Endothelial cell of umbilical vein (primary cell): ENCODE data around the gene CACNA1E. TPM values are rescaled to one million over a fixed set of nuclear protein-coding genes. Genes with fewer than 3 reads are reported as not detected.

Experiments used
- BruUV-seq: library from RNA; stranded (reverse); fragments of 400-500 nt; replicated peaks from 2 replicates; lab custom pipeline; 2021; lab: Mats Ljungman, UMichigan
- CTCF ChIA-PET: fragments of 300-600, 350-600 bp; sonication (Branson Sonifier 250); formaldehyde crosslinking; loops from one replicate; lab custom pipeline; 2021; ENCODE audit warnings: antibody characterized with exemption, inconsistent platforms; lab: Charles Lee
- POLR2A ChIA-PET: fragments of 300-600, 350-600 bp; sonication (Branson Sonifier 250); formaldehyde crosslinking; loops from one replicate; lab custom pipeline; 2021; ENCODE audit warnings: antibody characterized with exemption, inconsistent platforms; lab: Charles Lee
- DNase-seq: peaks from one replicate; pipeline ENCODE4 v3.0.0-alpha.2; 2011; ENCODE audit warnings: low read depth, low spot score
- FAIRE-seq: peaks from 2 replicates; lab custom pipeline; 2011; peaks lifted over from hg19 to GRCh38; lab: Jason Lieb, UNC
- H2AFZ ChIP-seq: 2 replicates; pipeline ENCODE4 v1.6.0; 2012; ENCODE audit warnings: low read depth, low read length, control low read depth, inconsistent platforms
- H3K27ac ChIP-seq: 2 replicates; pipeline ENCODE4 v1.5.1; 2011; ENCODE audit warnings: low read depth, mild to moderate bottlenecking, control low read depth, low read length, moderate library complexity; ENCODE audit not compliant: insufficient read depth
- H3K27me3 ChIP-seq, 2 experiments: 2 replicates each; pipeline versions ENCODE4 v1.6.0 to v1.6.1; 2011; ENCODE audit warnings: low read length in 2 of 2, mixed read lengths in 1 of 2; ENCODE audit not compliant: control insufficient read depth in 2 of 2, insufficient read depth in 2 of 2
- H3K36me3 ChIP-seq, 2 experiments: 2 replicates in 1 of 2; 3 replicates in 1 of 2; pipeline ENCODE4 v1.5.1; 2011; ENCODE audit warnings: low read length in 2 of 2, mild to moderate bottlenecking in 1 of 2, moderate library complexity in 1 of 2; ENCODE audit not compliant: control insufficient read depth in 2 of 2, insufficient read depth in 2 of 2; ENCODE audit errors: extremely low read depth in 1 of 2
- H3K4me1 ChIP-seq: 3 replicates; pipeline ENCODE4 v1.5.1; 2011; ENCODE audit warnings: mild to moderate bottlenecking, low read length; ENCODE audit not compliant: control insufficient read depth, insufficient read depth; ENCODE audit errors: extremely low read depth
- H3K4me2 ChIP-seq: 2 replicates; pipeline ENCODE4 v1.6.1; 2011; ENCODE audit warnings: low read length, control low read depth, mixed read lengths; ENCODE audit not compliant: insufficient read depth
- H3K4me3 ChIP-seq, 3 experiments: fragments of 200-600 bp in 1 of 3; sonication (generic), shearing (Covaris generic) in 1 of 3; replicated peaks in 1 of 3; 2 replicates each; pipeline ENCODE4 v1.5.1; 2011 to 2016; ENCODE audit warnings: control low read depth in 3 of 3, low read length in 3 of 3, mild to moderate bottlenecking in 2 of 3, inconsistent platforms in 1 of 3, low read depth in 1 of 3, moderate library complexity in 1 of 3; ENCODE audit not compliant: insufficient read depth in 1 of 3
- H3K79me2 ChIP-seq: 2 replicates; pipeline ENCODE4 v1.6.0; 2012; ENCODE audit warnings: low read length, inconsistent platforms; ENCODE audit not compliant: control insufficient read depth, insufficient read depth
- H3K9ac ChIP-seq: replicated peaks from 2 replicates; pipeline ENCODE3; 2011; ENCODE audit warnings: low read length, control low read depth; ENCODE audit not compliant: insufficient read depth; ENCODE audit errors: extremely low read depth
- H3K9me1 ChIP-seq: replicated peaks from 3 replicates; pipeline ENCODE4 v1.6.0; 2011; ENCODE audit warnings: mild to moderate bottlenecking, low read length; ENCODE audit not compliant: control insufficient read depth, insufficient read depth; ENCODE audit errors: extremely low read depth
- H3K9me3 ChIP-seq: replicated peaks from 2 replicates; pipeline ENCODE4 v1.5.1; 2012; ENCODE audit warnings: low read length, inconsistent platforms; ENCODE audit not compliant: control insufficient read depth, insufficient read depth
- H4K20me1 ChIP-seq: replicated peaks from 2 replicates; pipeline ENCODE3; 2011; ENCODE audit warnings: mild to moderate bottlenecking, low read length; ENCODE audit not compliant: control insufficient read depth, insufficient read depth; ENCODE audit errors: extremely low read depth
- CTCF ChIP-seq, 2 donors: IDR thresholded peaks; 1 replicate in 1 of 2; 2 replicates in 1 of 2; pipeline ENCODE4 v1.5.1; 2011; ENCODE audit warnings: low read length in 2 of 2, mild to moderate bottlenecking in 2 of 2, moderate library complexity in 2 of 2, control low read depth in 1 of 2, inconsistent platforms in 1 of 2, low read depth in 1 of 2; ENCODE audit not compliant: insufficient read depth in 1 of 2; ENCODE audit errors: extremely low read depth in 1 of 2
- EZH2 ChIP-seq: IDR thresholded peaks from 2 replicates; pipeline ENCODE4 v1.6.1; 2012; ENCODE audit warnings: borderline replicate concordance, low read depth, mild to moderate bottlenecking, moderate library complexity, low read length, inconsistent platforms; ENCODE audit not compliant: severe bottlenecking
- FOS ChIP-seq: IDR thresholded peaks from 2 replicates; pipeline ENCODE4 v1.6.1; 2011; ENCODE audit warnings: mild to moderate bottlenecking, low read length, moderate library complexity, borderline replicate concordance; ENCODE audit not compliant: insufficient read depth
- GATA2 ChIP-seq: IDR thresholded peaks from 2 replicates; pipeline ENCODE4 v1.7.0; 2011; ENCODE audit warnings: low read depth, mild to moderate bottlenecking, moderate library complexity, mixed read lengths, low read length; ENCODE audit not compliant: insufficient read length, insufficient read depth
- JUN ChIP-seq: IDR thresholded peaks from 2 replicates; pipeline ENCODE4 v1.6.1; 2011; ENCODE audit warnings: borderline replicate concordance, low read depth; ENCODE audit not compliant: insufficient read length, insufficient read depth
- MAX ChIP-seq: IDR thresholded peaks from 2 replicates; pipeline ENCODE4 v1.6.1; 2011; ENCODE audit not compliant: insufficient read depth, insufficient read length
- MYC ChIP-seq: IDR thresholded peaks from one replicate; pipeline ENCODE4 v1.6.1; 2011; ENCODE audit warnings: mild to moderate bottlenecking, low read depth, low read length
- POLR2A ChIP-seq: IDR thresholded peaks from 2 replicates; pipeline ENCODE4 v1.6.1; 2012; ENCODE audit warnings: low read depth, mild to moderate bottlenecking, control low read depth, low read length
- POLR2AphosphoS5 ChIP-seq: IDR thresholded peaks from 2 replicates; pipeline ENCODE4 v1.6.1; 2012; ENCODE audit warnings: low read depth, mild to moderate bottlenecking, control low read depth, low read length, moderate library complexity; ENCODE audit not compliant: insufficient read depth
- dilution Hi-C: fragments of 300-500 bp; cut with MboI; formaldehyde crosslinking; loops from one replicate; pipeline ENCODE4 v1.15.0; 2019; ENCODE audit warnings: low sequenced_read_pairs; ENCODE audit not compliant: extremely low pct_ligation_motif_present
- intact Hi-C: fragments of 100-400 bp; cut with micrococcal nuclease; formaldehyde crosslinking; loops from one replicate; pipeline ENCODE4 v1.10.0; 2022
- polyA plus RNA-seq, 4 experiments: library from polyadenylated mRNA; depleted of rRNA in 3 of 4; stranded (reverse) in 3 of 4; unstranded in 1 of 4; fragments of >200 nt; gene quantifications; 2 replicates each; pipeline versions ENCODE4 v1.2.1 to v1.2.3, GENCODE V29; 2011 to 2012; ENCODE audit warnings: missing spikeins in 1 of 4
- total RNA-seq: library from RNA; stranded (reverse); gene quantifications from 2 replicates; pipeline ENCODE4 v1.2.3, GENCODE V29; 2021

The CACNA1E gene
- total and polyA plus RNA-seq, 2 donors (not counting 3 experiments of a cell fraction or from before 2014, with no cell fraction given) = not detected

GRCh38 chr1:181704546-181704945, 221.2 kb downstream of the CACNA1E start:
- Histone ChIP-seq H3K4me1 (no peaks in the 10 kb centered on the region), H4K20me1 (no peaks in the 10 kb centered on the region), H2AFZ (no peak overlapping the region), H3K79me2 (no peaks in the 10 kb centered on the region), H3K36me3 (no peaks in the 10 kb centered on the region), H3K4me2 (no peak overlapping the region), H3K27me3 (no peaks in the 10 kb centered on the region), H3K4me3 (no peak overlapping the region), H3K9ac (no peak overlapping the region), H3K9me3 (peaks cover 2% of the 10 kb centered on the region), H3K9me1 (no peaks in the 10 kb centered on the region), H3K27ac (no peak overlapping the region)
- intact Hi-C loops = no loop called here
- BruUV-seq = no TSS peak
- dilution Hi-C loops = no loop called here
- FAIRE-seq = no peak
- ChIA-PET POLR2A (no interaction called here), CTCF (no interaction called here)
- no peak for DNase-seq
- no peak for TF ChIP-seq MYC
- no peak for TF ChIP-seq GATA2
- TF ChIP-seq POLR2A = no peak
- no peak for TF ChIP-seq CTCF (IDR thresholded peaks at IDR 0.05; ENCODE audit: extremely low read depth in 1 of 2, insufficient read depth in 1 of 2, low read depth in 1 of 2, low read length in 2 of 2)
- TF ChIP-seq JUN = no peak
- no peak for TF ChIP-seq FOS
- no peak for TF ChIP-seq POLR2AphosphoS5
- TF ChIP-seq MAX = no peak
- TF ChIP-seq EZH2 = no peak
